Measurements from ENCODE around the gene ERC1. TPM values are rescaled to one million over a fixed set of nuclear protein-coding genes. Genes with fewer than 3 reads are reported as not detected.

Gene ERC1
- total RNA-seq, 4 donors from 2014 or later = 50.0 to 88.1 (median 59.7) TPM

- Histone ChIP-seq H3K27ac (replicated peaks in 1 of 4) (no peak overlapping the region), H3K9me3 (no peaks in the 10 kb centered on the region), H3K4me1 (no peaks in the 10 kb centered on the region), H3K4me3 (no peak overlapping the region), H3K27me3 (no peaks in the 10 kb centered on the region), H3K36me3 (peaks cover 0 to 44% (median 29%) of the 10 kb centered on the region in 4 donors)
- intact Hi-C loops (cut with DNase I) = no loop called here
- WGBS = 88% methylated on average over 2 of the region's 2 CpGs
- DNase-seq (ENCODE audit: extremely low spot score) = no peak
- TF ChIP-seq, protein P1, sequence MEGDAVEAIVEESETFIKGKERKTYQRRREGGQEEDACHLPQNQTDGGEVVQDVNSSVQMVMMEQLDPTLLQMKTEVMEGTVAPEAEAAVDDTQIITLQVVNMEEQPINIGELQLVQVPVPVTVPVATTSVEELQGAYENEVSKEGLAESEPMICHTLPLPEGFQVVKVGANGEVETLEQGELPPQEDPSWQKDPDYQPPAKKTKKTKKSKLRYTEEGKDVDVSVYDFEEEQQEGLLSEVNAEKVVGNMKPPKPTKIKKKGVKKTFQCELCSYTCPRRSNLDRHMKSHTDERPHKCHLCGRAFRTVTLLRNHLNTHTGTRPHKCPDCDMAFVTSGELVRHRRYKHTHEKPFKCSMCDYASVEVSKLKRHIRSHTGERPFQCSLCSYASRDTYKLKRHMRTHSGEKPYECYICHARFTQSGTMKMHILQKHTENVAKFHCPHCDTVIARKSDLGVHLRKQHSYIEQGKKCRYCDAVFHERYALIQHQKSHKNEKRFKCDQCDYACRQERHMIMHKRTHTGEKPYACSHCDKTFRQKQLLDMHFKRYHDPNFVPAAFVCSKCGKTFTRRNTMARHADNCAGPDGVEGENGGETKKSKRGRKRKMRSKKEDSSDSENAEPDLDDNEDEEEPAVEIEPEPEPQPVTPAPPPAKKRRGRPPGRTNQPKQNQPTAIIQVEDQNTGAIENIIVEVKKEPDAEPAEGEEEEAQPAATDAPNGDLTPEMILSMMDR (IDR thresholded peaks at IDR 0.05) = no peak
- TF ChIP-seq POLR2AphosphoS5 (IDR thresholded peaks at IDR 0.05) (no peak), EP300 (IDR thresholded peaks at IDR 0.05) (no peak), POLR2A (IDR thresholded peaks at IDR 0.05; ENCODE audit: low read depth) (no peak)
Measured at GRCh38 chr12:1262011-1262410, 271.0 kb downstream of the ERC1 start.

DNA sequence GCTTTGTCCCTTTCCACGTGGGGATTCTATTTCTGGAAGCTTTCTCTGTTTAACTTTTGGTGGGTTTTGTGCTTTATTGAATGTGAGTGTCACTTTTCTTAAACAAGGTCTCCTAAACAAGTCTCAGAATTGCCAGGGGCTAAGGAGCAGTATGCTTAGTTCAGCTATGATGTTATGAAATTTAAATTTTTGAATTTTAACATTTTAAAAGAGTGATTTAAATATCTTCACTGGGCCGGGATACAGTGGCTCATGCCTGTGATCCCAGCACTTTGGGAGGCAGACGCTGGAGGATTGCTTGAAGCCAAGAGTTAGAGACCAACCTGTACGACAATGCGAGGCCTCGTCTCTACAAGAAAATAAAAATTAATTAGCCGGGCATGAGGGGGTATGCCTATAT, 276.2 kb downstream of the ERC1 start:
- no peak for DNase-seq (ENCODE audit: extremely low spot score)
- H3K27me3 ChIP-seq = no peaks in the 10 kb centered on the region
- no peaks in the 10 kb centered on the region for H3K9me3 ChIP-seq
- H3K27ac ChIP-seq (replicated peaks in 1 of 4) = no peak overlapping the region
- intact Hi-C loops (cut with DNase I) = no loop called here
- no peaks in the 10 kb centered on the region for H3K4me1 ChIP-seq
- TF ChIP-seq POLR2A (IDR thresholded peaks at IDR 0.05; ENCODE audit: low read depth) (no peak), EP300 (IDR thresholded peaks at IDR 0.05) (no peak), POLR2AphosphoS5 (IDR thresholded peaks at IDR 0.05) (no peak)
- TF ChIP-seq, protein P1 (IDR thresholded peaks at IDR 0.05) = no peak
- no peak overlapping the region for H3K4me3 ChIP-seq
- peaks cover 0 to 43% (median 29%) of the 10 kb centered on the region in 4 donors for H3K36me3 ChIP-seq
- WGBS = 92% methylated on average over 7 of the region's 7 CpGs

- no peak overlapping the region for H3K27ac ChIP-seq (replicated peaks in 1 of 4)
- H3K36me3 ChIP-seq = peaks cover 0 to 7% (median 3%) of the 10 kb centered on the region in 4 donors
- H3K4me1 ChIP-seq = no peaks in the 10 kb centered on the region
- no peaks in the 10 kb centered on the region for H3K9me3 ChIP-seq
- no peak overlapping the region for H3K4me3 ChIP-seq
- WGBS = 96% methylated on average over 3 of the region's 3 CpGs
- DNase-seq (ENCODE audit: extremely low spot score) = no peak
- no peaks in the 10 kb centered on the region for H3K27me3 ChIP-seq
- intact Hi-C loops (cut with DNase I) = no loop called here
- no peak for TF ChIP-seq POLR2AphosphoS5 (IDR thresholded peaks at IDR 0.05)
- TF ChIP-seq, protein P1 (IDR thresholded peaks at IDR 0.05) = no peak
- TF ChIP-seq EP300 (IDR thresholded peaks at IDR 0.05) = no peak
- no peak for TF ChIP-seq POLR2A (IDR thresholded peaks at IDR 0.05; ENCODE audit: low read depth)
Measured at GRCh38 chr12:1272142-1272541, 281.1 kb downstream of the ERC1 start.

DNA sequence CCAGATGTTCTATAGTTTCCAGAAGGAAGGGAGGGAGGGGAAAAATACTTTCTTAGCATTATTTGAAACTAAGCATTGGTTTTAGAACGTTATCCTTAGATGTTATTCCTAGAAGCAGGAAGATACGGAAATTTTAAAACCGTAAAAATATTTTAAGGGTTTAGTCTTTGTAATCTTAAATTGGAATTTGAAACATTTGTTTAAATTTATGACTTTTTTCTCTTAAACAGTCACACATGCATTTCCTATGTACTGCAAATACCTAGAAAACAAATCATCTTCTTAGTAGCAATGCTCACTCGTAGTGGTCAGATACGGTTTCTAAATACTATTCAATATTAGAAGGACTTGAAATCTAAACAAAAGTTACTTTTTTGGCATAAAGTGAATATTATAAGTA, 282.0 kb downstream of the ERC1 start:
- DNase-seq (ENCODE audit: extremely low spot score) = no peak
- Histone ChIP-seq H3K4me1 (no peaks in the 10 kb centered on the region), H3K27me3 (no peaks in the 10 kb centered on the region), H3K4me3 (no peak overlapping the region), H3K36me3 (peaks cover 0 to 7% (median 1%) of the 10 kb centered on the region in 4 donors), H3K27ac (replicated peaks in 1 of 4) (no peak overlapping the region), H3K9me3 (no peaks in the 10 kb centered on the region)
- TF ChIP-seq POLR2A (IDR thresholded peaks at IDR 0.05; ENCODE audit: low read depth) (no peak), EP300 (IDR thresholded peaks at IDR 0.05) (no peak), POLR2AphosphoS5 (IDR thresholded peaks at IDR 0.05) (no peak)
- TF ChIP-seq, protein P1 (IDR thresholded peaks at IDR 0.05) = no peak
- intact Hi-C loops (cut with DNase I) = no loop called here
- 91% methylated on average over 5 of the region's 5 CpGs for WGBS

GRCh38 chr12:1277905-1278304, 286.9 kb downstream of the ERC1 start:
- intact Hi-C loops (cut with DNase I) = no loop called here

More at GRCh38 chr12:1277905-1278304, 286.9 kb downstream of the ERC1 start:
- Histone ChIP-seq H3K4me1 (peaks cover 4 to 22% (median 18%) of the 10 kb centered on the region in 4 donors), H3K4me3 (no peak overlapping the region), H3K9me3 (no peaks in the 10 kb centered on the region), H3K27me3 (no peaks in the 10 kb centered on the region), H3K27ac (replicated peaks in 1 of 4) (no peak overlapping the region), H3K36me3 (no peaks in the 10 kb centered on the region)
- TF ChIP-seq EP300 (IDR thresholded peaks at IDR 0.05) (no peak), POLR2AphosphoS5 (IDR thresholded peaks at IDR 0.05) (no peak), POLR2A (IDR thresholded peaks at IDR 0.05; ENCODE audit: low read depth) (no peak)
- TF ChIP-seq, protein P1 (IDR thresholded peaks at IDR 0.05) = no peak
- WGBS = 81% methylated on average over 4 of the region's 4 CpGs
- no peak for DNase-seq (ENCODE audit: extremely low spot score)

Data from esophagus muscularis mucosa (tissue), 4 donors.